Panc1 (cell line): ENCODE measurements around the gene HSD17B10. TPM values are rescaled to one million over a fixed set of nuclear protein-coding genes. Genes with fewer than 3 reads are reported as not detected.

ENCODE experiments used
- ATAC-seq: fragments of 200-7000 bp; cut with Tn5 transposase; 2 replicates; pipeline ENCODE4 v1.9.1; 2020; ENCODE audit warnings: mild to moderate bottlenecking, moderate library complexity
- BruUV-seq: library from RNA; stranded (reverse); fragments of 400-500 nt; replicated peaks from 2 replicates; lab custom pipeline; 2021; lab: Mats Ljungman, UMichigan
- CTCF ChIA-PET: fragments of 300-600 bp; sonication (Branson Sonifier 250); formaldehyde crosslinking; loops from one replicate; lab custom pipeline; 2022; ENCODE audit warnings: antibody characterized with exemption; lab: Charles Lee
- POLR2A ChIA-PET: fragments of 300-600 bp; sonication (Branson Sonifier 250); formaldehyde crosslinking; loops from one replicate; lab custom pipeline; 2022; ENCODE audit warnings: antibody characterized with exemption; lab: Charles Lee
- DNase-seq: peaks from one replicate; pipeline ENCODE4 v3.0.0-alpha.2; 2010; ENCODE audit warnings: low read depth, low spot score
- H3K27ac ChIP-seq: 2 replicates; pipeline ENCODE4 v1.5.1; 2011; ENCODE audit warnings: mild to moderate bottlenecking, low read length, inconsistent platforms
- H3K27me3 ChIP-seq: fragments of 200-500 bp; sonication (Bioruptor generic); 2 replicates; pipeline ENCODE4 v1.6.0; 2014; ENCODE audit warnings: low read length, inconsistent platforms; ENCODE audit not compliant: control insufficient read depth, insufficient read depth
- H3K36me3 ChIP-seq: fragments of 200-500 bp; sonication (Bioruptor generic); 2 replicates; pipeline ENCODE4 v1.5.1; 2014; ENCODE audit warnings: inconsistent platforms, mild to moderate bottlenecking, low read length, moderate library complexity; ENCODE audit not compliant: control insufficient read depth, insufficient read depth
- H3K4me1 ChIP-seq: 2 replicates; pipeline ENCODE4 v1.5.1; 2011; ENCODE audit warnings: inconsistent platforms, mild to moderate bottlenecking, low read length, moderate library complexity; ENCODE audit not compliant: control insufficient read depth, insufficient read depth
- H3K4me3 ChIP-seq, 2 experiments: 2 replicates each; pipeline ENCODE4 v1.5.1; 2011 to 2012; ENCODE audit warnings: low read depth in 2 of 2, low read length in 2 of 2, mild to moderate bottlenecking in 2 of 2, inconsistent platforms in 1 of 2, moderate library complexity in 1 of 2
- H3K9me3 ChIP-seq: fragments of 200-500 bp; sonication (Bioruptor generic); 2 replicates; pipeline ENCODE4 v1.5.1; 2014; ENCODE audit warnings: low read depth, mild to moderate bottlenecking, inconsistent platforms, low read length, moderate library complexity; ENCODE audit not compliant: control insufficient read depth, insufficient read depth
- POLR2AphosphoS5 ChIP-seq: IDR thresholded peaks from 2 replicates; pipeline ENCODE4 v1.6.1; 2012; ENCODE audit warnings: mild to moderate bottlenecking, low read depth, low read length, moderate library complexity
- SIN3A ChIP-seq: IDR thresholded peaks from 2 replicates; pipeline ENCODE4 v1.6.1; 2012; ENCODE audit warnings: low read depth, mild to moderate bottlenecking, low read length, moderate library complexity, borderline replicate concordance; ENCODE audit not compliant: insufficient read depth
- TCF7L2 ChIP-seq: IDR thresholded peaks from 2 replicates; pipeline ENCODE4 v1.6.1; 2011; ENCODE audit warnings: mild to moderate bottlenecking, low read depth, low read length, inconsistent platforms
- in situ Hi-C: cut with HindIII; loops from 2 replicates; pipeline ENCODE4 v1.10.0; 2016; ENCODE audit warnings: low sequenced_read_pairs, low pct_unique_long_range_greater_than_20kb
- intact Hi-C: fragments of 100-400 bp; cut with micrococcal nuclease; formaldehyde crosslinking; loops from one replicate; pipeline ENCODE4 v1.10.0; 2022; ENCODE audit not compliant: unreplicated experiment
- total RNA-seq: library from RNA; stranded (reverse); gene quantifications from one replicate; pipeline ENCODE4 v1.2.1, GENCODE V29; 2021; ENCODE audit not compliant: unreplicated experiment
- TF ChIP-seq, protein P1 (sequence below): fragments of 450-650 bp; IDR thresholded peaks from 2 replicates; pipeline ENCODE4 v1.5.1; 2017; ENCODE audit warnings: mild to moderate bottlenecking
- TF ChIP-seq, protein P2 (sequence below), 2 experiments: IDR thresholded peaks; 2 replicates each; pipeline ENCODE4 v1.6.1; 2011 to 2012; ENCODE audit warnings: low read depth in 2 of 2, control low read depth in 1 of 2, low read length in 1 of 2, mild to moderate bottlenecking in 1 of 2, moderate library complexity in 1 of 2; ENCODE audit not compliant: insufficient read depth in 1 of 2

The HSD17B10 gene
- total RNA-seq, 1 experiment from 2014 or later, result 216 TPM

DNA sequence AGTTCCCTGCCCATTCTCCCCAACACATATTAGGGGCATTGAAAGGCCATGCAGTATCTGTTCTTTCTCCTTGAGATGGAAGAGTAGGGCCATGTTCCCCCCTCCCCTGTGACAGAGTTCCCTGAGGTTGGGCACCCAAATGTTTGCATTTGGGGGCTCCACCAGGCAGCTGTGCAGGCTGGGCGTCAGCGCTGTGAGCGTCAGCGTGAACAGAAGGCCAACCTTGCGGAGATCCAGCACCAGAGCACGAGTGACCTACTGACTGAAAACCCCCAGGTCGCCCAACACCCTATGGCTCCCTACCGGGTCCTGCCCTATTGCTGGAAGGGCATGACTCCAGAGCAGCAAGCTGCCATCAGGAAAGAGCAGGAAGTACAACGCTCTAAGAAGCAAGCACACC lies 3.9 kb downstream of the HSD17B10 start:
- no peak for DNase-seq
- ChIA-PET POLR2A (no interaction called here), CTCF (no interaction called here)
- peaks cover 4% of the 10 kb centered on the region; the same call in 1 of the 2 replicates for H3K4me1 ChIP-seq
- H3K36me3 ChIP-seq, result no peaks in the 10 kb centered on the region; the same call in 1 of the 2 replicates
- ATAC-seq, result no peak
- BruUV-seq, result no TSS peak
- TF ChIP-seq, protein P1, sequence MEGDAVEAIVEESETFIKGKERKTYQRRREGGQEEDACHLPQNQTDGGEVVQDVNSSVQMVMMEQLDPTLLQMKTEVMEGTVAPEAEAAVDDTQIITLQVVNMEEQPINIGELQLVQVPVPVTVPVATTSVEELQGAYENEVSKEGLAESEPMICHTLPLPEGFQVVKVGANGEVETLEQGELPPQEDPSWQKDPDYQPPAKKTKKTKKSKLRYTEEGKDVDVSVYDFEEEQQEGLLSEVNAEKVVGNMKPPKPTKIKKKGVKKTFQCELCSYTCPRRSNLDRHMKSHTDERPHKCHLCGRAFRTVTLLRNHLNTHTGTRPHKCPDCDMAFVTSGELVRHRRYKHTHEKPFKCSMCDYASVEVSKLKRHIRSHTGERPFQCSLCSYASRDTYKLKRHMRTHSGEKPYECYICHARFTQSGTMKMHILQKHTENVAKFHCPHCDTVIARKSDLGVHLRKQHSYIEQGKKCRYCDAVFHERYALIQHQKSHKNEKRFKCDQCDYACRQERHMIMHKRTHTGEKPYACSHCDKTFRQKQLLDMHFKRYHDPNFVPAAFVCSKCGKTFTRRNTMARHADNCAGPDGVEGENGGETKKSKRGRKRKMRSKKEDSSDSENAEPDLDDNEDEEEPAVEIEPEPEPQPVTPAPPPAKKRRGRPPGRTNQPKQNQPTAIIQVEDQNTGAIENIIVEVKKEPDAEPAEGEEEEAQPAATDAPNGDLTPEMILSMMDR, result no peak
- TF ChIP-seq TCF7L2, result no peak
- in situ Hi-C loops, result no loop called here
- intact Hi-C loops, result no loop called here
- no peaks in the 10 kb centered on the region for H3K9me3 ChIP-seq
- H3K4me3 ChIP-seq, result no peak overlapping the region
- no peak overlapping the region for H3K27ac ChIP-seq
- no peaks in the 10 kb centered on the region for H3K27me3 ChIP-seq

DNA sequence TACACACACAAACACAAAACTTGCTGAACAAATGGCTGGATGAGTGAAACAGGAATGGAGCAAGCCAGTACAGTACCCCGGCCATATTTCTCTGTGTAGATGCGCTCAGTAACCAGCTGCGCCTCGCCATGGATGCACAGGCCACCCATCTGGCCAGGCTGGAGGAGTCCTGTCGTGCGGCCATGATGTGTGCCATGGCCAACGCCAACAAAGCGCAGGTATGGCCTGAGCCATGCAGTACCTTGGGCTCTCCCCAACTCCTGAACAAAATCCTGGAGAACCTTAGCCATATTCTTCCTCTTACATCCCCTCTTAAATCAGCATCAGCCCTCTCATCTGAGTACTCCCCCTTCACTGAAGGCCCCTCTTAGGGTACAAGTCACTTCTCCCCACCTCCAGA lies 4.4 kb downstream of the HSD17B10 start:
- CTCF ChIA-PET, result no interaction called here
- in situ Hi-C loops, result no loop called here

More for the DNA sequence above, 4.4 kb downstream of the HSD17B10 start:
- ATAC-seq (no peak), DNase-seq (no peak)
- BruUV-seq, result no TSS peak
- TF ChIP-seq, protein P2, sequence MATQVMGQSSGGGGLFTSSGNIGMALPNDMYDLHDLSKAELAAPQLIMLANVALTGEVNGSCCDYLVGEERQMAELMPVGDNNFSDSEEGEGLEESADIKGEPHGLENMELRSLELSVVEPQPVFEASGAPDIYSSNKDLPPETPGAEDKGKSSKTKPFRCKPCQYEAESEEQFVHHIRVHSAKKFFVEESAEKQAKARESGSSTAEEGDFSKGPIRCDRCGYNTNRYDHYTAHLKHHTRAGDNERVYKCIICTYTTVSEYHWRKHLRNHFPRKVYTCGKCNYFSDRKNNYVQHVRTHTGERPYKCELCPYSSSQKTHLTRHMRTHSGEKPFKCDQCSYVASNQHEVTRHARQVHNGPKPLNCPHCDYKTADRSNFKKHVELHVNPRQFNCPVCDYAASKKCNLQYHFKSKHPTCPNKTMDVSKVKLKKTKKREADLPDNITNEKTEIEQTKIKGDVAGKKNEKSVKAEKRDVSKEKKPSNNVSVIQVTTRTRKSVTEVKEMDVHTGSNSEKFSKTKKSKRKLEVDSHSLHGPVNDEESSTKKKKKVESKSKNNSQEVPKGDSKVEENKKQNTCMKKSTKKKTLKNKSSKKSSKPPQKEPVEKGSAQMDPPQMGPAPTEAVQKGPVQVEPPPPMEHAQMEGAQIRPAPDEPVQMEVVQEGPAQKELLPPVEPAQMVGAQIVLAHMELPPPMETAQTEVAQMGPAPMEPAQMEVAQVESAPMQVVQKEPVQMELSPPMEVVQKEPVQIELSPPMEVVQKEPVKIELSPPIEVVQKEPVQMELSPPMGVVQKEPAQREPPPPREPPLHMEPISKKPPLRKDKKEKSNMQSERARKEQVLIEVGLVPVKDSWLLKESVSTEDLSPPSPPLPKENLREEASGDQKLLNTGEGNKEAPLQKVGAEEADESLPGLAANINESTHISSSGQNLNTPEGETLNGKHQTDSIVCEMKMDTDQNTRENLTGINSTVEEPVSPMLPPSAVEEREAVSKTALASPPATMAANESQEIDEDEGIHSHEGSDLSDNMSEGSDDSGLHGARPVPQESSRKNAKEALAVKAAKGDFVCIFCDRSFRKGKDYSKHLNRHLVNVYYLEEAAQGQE (IDR thresholded peaks at IDR 0.05; ENCODE audit: insufficient read depth in 1 of 2, low read depth in 2 of 2, low read length in 1 of 2), result no peak
- no peak for TF ChIP-seq TCF7L2
- TF ChIP-seq SIN3A, result no peak
- no peak for TF ChIP-seq POLR2AphosphoS5
- TF ChIP-seq, protein P1, result no peak
- POLR2A ChIA-PET, result no interaction called here
- Histone ChIP-seq H3K27me3 (no peaks in the 10 kb centered on the region), H3K36me3 (no peaks in the 10 kb centered on the region; the same call in 1 of the 2 replicates), H3K9me3 (no peaks in the 10 kb centered on the region), H3K4me1 (peaks cover 2% of the 10 kb centered on the region; the same call in 1 of the 2 replicates), H3K27ac (no peak overlapping the region), H3K4me3 (no peak overlapping the region)
- intact Hi-C loops, result no loop called here
